GM18507 (cell line): ENCODE measurements around the gene CYP3A7.
"Not testable (repeated sequence)": the region's sequence is repeated elsewhere in the genome, so short reads cannot be mapped to it uniquely, and the experiment has no call there.

Source experiments
- DNase-seq: peaks from one replicate; pipeline ENCODE4 v3.0.0; 2011; ENCODE audit warnings: low read depth; ENCODE audit not compliant: insufficient read length; ENCODE audit errors: extremely low spot score
- FAIRE-seq: peaks from 2 replicates; lab custom pipeline; 2011; peaks lifted over from hg19 to GRCh38; lab: Jason Lieb, UNC

The CYP3A7 gene

GRCh38 chr7:99677648-99678045 is 57.3 kb downstream of the CYP3A7 start:
- FAIRE-seq (no peak), DNase-seq (no peak)

- DNase-seq: no peak
- no peak for FAIRE-seq
Measured at GRCh38 chr7:99677013-99677647, 57.9 kb downstream of the CYP3A7 start.

GRCh38 chr7:99674995-99675742 is 59.8 kb downstream of the CYP3A7 start:
- FAIRE-seq: no peak
- DNase-seq: no peak

GRCh38 chr7:99672573-99672972 is 62.4 kb downstream of the CYP3A7 start:
- FAIRE-seq: no peak

GRCh38 chr7:99669782-99670181 is 65.2 kb downstream of the CYP3A7 start:
- no peak for FAIRE-seq
- no peak for DNase-seq

More at GRCh38 chr7:99672573-99672972, 62.4 kb downstream of the CYP3A7 start:
- DNase-seq: no peak

- no peak for DNase-seq
- no peak for FAIRE-seq
Measured at GRCh38 chr7:99668541-99668940, 66.5 kb downstream of the CYP3A7 start.

GRCh38 chr7:99667179-99667578 is 67.8 kb downstream of the CYP3A7 start:
- DNase-seq (no peak), FAIRE-seq (no peak)

GRCh38 chr7:99666013-99666395 is 69.0 kb downstream of the CYP3A7 start:
- DNase-seq (no peak), FAIRE-seq (no peak)

GRCh38 chr7:99665312-99666012 is 69.5 kb downstream of the CYP3A7 start:
- FAIRE-seq (no peak), DNase-seq (no peak)

- not testable (repeated sequence) for FAIRE-seq, DNase-seq
Measured at GRCh38 chr7:99657879-99658278, 77.1 kb downstream of the CYP3A7 start.
